ENCODE data around the gene BTBD6.
"Not testable (repeated sequence)": the region's sequence is repeated elsewhere in the genome, so short reads cannot be mapped to it uniquely, and the experiment has no call there.

The BTBD6 gene

DNA sequence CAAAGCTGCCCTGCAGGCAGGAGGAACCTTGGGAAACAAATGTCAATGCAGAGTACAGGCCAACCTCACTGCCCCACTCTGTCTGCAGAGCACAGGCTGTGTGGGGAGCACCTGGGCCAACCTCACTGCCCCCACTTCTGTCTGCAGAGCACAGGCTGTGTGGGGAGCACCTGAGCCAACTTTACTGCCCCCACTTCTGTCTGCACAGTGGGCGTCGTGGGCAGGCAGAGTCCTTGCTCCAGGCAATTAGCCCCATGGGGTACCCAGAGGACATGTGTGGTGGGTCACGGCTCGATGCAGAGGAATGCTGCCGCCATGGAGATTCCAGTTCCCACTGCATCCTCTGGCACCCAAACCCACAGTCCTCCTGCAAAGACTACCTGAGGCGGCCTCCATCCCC, 26.3 kb downstream of the BTBD6 start:
- no peak for DNase-seq

DNA sequence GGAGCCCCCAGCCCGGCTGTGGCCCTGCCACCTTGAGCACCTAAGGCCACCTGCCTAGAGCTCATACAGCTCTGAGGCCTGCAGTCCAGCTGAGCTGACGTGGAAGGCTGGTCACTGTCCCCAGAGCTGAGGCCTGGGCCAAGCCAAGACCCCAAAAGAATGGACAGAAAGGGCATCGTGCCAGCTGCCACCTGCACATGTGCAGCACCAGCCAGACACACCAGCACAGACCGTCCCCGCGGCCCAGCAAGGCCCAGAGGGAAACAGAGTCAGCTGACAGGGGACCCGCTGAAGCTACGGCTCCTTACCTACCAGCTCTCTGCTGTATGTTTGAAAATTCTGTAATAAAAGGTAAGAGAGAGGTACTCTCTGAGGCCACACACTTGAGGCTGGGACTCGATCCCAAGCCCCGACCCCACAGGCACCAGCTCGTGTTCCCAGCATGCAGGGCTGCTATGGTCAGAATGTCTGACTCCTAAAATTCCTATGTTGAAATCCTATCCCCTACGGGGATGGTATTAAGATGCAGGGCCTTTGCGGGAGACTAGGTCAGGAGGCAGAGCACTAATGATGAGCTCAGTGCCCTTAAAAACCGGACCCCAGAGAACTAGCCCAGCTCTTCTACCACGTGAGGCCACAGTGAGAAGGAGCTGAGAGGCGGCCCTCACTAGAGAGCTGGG, 27.1 kb downstream of the BTBD6 start:
- DNase-seq: no peak

GRCh38 chr14:105277448-105277847, 29.1 kb downstream of the BTBD6 start:
- not testable (repeated sequence) for DNase-seq

- no peak for DNase-seq
Observed at GRCh38 chr14:105279642-105280361, 31.5 kb downstream of the BTBD6 start.

GRCh38 chr14:105280525-105280924, 32.2 kb downstream of the BTBD6 start:
- no peak for DNase-seq

DNA sequence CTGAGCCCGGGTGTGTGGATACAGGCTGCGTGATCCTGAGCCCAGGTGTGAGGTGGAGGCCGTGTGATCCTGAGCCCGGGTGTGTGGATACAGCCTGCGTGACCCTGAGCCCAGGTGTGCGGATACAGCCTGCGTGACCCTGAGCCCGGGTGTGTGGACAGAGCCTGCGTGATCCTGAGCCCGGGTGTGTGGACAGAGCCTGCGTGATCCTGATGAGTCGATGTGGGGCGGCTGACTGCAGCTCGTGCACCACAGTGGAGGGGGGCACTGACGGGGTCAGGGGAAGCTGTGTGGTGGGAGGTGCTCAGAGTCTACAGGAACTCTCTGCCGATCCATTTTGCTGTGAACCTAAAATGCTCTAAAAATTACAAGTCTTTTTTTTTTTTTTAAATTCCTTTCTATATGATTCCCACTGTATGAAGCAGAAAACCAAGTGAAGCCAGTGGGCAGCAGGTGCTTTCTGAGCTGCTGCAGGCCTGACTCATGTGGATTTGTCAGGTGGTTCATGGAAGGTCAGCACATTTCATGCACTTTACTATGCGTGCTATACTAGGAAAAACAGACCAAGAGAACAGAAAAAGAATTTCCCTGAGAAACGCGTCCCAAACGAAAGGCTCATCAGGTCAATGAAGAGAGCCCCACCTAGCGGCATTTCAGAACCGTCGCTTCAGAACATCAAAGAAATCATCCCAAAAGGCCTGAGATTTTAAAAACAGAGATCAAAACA, 33.2 kb downstream of the BTBD6 start:
- peak; percentile 31 for DNase-seq

GRCh38 chr14:105282098-105282725, 33.9 kb downstream of the BTBD6 start:
- DNase-seq: no peak

DNA sequence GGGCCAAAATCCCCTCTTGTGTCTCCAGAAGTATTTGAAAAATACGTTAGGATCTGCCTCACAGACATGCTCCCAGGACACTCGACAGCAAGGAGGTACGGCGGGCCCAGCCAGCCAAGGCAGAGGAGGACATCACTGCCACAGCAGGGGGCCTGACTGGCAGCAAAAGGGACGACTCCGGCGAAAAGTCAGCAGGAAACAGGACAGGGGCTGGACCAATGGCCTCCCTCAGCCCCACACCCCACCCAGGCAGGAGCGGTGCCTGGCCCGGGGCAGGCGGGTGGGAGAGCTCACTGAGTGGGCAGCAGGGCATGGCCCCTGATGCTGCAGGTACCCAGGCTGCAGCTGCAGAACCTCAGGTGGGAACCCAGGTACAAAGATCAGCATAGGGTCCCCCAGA, 34.7 kb downstream of the BTBD6 start:
- DNase-seq: no peak

GRCh38 chr14:105283899-105284298, 35.6 kb downstream of the BTBD6 start:
- no peak for DNase-seq

GRCh38 chr14:105285174-105285573, 36.8 kb downstream of the BTBD6 start:
- DNase-seq: no peak

- no peak for DNase-seq
Observed at GRCh38 chr14:105286759-105287144, 38.4 kb downstream of the BTBD6 start.

- DNase-seq: no peak
Observed at GRCh38 chr14:105287249-105288102, 39.1 kb downstream of the BTBD6 start.

- not testable (repeated sequence) for DNase-seq
Observed at GRCh38 chr14:105288936-105289335, 40.6 kb downstream of the BTBD6 start.

DNA sequence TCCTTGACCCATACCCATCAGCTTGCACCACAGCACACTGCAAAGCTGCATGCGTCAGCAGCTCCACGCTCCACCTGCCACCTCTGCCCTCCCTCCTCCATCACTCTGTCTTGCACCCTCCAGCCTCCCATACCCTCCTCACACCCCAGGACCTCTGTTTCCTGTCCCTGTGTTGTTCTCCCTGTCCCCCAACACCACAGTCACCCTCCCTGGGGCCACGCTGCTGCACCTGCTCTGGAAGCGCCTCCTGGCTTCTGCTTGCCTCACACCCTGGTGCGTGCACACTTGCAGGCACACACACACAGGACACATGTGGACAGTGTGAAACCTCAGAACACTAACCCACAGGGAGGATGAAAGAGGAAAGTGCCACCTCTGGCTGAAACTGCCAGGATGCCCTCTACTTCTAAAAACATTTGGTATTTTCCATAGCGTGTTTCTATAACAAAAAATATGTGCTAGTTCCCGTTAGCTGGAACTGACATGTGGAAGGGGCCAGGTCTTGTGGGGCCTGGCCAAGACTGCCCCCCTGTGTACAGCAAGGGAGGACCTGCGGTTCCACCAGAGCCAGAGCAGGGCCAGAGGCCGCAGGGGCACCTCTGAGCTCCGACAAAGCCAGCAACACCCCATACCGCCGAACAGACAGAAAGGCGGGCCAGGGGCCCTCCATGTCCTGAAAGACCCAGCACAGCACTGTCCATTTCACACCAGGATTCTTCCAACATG, 42.5 kb downstream of the BTBD6 start:
- DNase-seq: no peak

- no peak for DNase-seq
Observed at GRCh38 chr14:105292826-105293711, 44.7 kb downstream of the BTBD6 start.

DNA sequence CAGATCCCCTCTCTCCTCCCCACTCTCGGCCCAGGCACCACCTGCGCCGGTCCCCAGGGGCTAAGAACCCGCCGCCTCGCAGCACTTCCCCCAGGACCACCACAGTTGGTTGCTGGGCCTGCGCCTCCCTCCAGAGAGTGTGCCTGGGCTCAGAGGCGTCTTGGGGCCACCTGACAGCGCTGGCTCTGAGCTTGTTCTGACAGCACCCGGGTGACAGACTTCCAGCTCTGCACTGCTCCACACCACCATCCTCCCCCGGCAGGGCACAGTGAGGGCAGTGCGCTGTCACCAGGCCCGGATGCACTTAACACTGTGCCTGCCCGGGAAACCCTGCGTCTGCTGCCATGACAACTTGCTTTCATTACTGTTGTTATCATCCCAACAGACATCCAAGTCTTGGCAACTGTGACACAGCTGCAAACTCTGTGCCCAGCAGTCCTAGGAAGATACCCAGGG, 45.8 kb downstream of the BTBD6 start:
- no peak for DNase-seq

GRCh38 chr14:105297311-105297710, 49.0 kb downstream of the BTBD6 start:
- DNase-seq: not testable (repeated sequence)

DNA sequence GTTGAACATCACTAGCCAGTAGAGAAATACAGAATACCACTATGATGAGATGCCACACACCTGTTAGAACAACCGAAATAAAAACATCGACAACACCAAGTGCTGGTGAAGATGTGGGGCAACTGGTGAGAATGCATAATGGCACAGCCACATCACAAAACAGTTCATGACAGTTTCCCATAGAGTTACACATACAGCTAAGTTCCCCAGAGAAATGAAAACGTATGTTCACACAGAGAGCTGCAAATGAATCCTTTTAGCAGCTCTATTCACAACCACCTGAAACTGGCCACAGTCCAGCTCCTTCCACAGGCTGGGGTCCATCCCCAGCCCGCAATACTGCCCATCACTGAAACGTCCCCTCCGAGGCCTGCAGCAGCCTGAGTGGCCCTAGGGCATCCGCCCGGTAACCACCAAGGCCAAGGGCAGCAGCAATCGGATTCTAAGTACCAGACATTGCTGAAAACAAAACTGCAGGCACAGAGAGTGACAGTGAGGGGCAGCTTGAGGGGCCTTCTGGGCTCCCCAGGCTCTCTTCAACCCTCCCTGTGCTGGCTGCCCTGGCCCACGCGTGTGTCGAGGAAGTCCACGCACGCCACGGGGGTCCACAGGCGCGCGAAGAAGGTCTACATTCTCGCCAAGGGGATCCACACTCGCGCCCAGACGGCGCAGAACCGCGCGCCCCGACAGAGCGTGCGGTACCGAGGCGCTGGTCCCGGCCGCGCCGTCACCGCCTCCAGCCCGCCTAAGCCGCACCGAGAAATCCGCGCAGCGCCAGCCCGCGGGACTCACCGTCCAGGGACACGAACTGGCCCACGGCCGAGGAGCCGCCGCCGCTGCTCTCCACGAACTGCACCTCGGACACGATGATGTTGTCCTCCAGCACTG, 51.6 kb downstream of the BTBD6 start:
- peak; percentile 40 for DNase-seq

Measured in NCI-H82 (cell line).